ENCODE results near the gene BORCS5.

BORCS5 gene

GRCh38 chr12:12476857-12477531 lies 120.1 kb downstream of the BORCS5 start:
- no peaks in the 10 kb centered on the region for H3K9me2 ChIP-seq (ENCODE audit: low read depth, low read length)
- no peak overlapping the region for H3K4me3 ChIP-seq (ENCODE audit: low read depth, low read length, poor library complexity, severe bottlenecking)
- H3F3A ChIP-seq (ENCODE audit: insufficient read depth, low read length), result no peaks in the 10 kb centered on the region
- no peaks in the 10 kb centered on the region for H3K27me3 ChIP-seq (ENCODE audit: insufficient read depth, low read length)
- H3K79me2 ChIP-seq (ENCODE audit: insufficient read depth, low read length), result no peaks in the 10 kb centered on the region
- no peak overlapping the region for H3K9ac ChIP-seq (ENCODE audit: low read length)
- no peak overlapping the region for H2AFZ ChIP-seq (ENCODE audit: low read length)
- TF ChIP-seq EZH2 (IDR thresholded peaks at IDR 0.05; ENCODE audit: borderline replicate concordance, low read length) (no peak), CTCF (IDR thresholded peaks at IDR 0.05; ENCODE audit: low read length) (no peak)
- no peaks in the 10 kb centered on the region for H4K20me1 ChIP-seq (ENCODE audit: insufficient read depth, low read length)
- no peak overlapping the region for H3K4me2 ChIP-seq (ENCODE audit: low read length)
- H3K4me1 ChIP-seq (ENCODE audit: insufficient read depth, low read length, severe bottlenecking), result no peaks in the 10 kb centered on the region
- H3K9me3 ChIP-seq (ENCODE audit: low read length), result no peaks in the 10 kb centered on the region
- H3K27ac ChIP-seq (ENCODE audit: low read depth, low read length, poor library complexity, severe bottlenecking), result no peak overlapping the region
- H3K36me3 ChIP-seq (ENCODE audit: insufficient read depth, low read length), result peaks cover 14% of the 10 kb centered on the region

GRCh38 chr12:12477532-12477890 lies 120.6 kb downstream of the BORCS5 start:
- Histone ChIP-seq H3K4me2 (ENCODE audit: low read length) (no peak overlapping the region), H3F3A (ENCODE audit: insufficient read depth, low read length) (no peaks in the 10 kb centered on the region), H3K79me2 (ENCODE audit: insufficient read depth, low read length) (no peaks in the 10 kb centered on the region), H3K9me3 (ENCODE audit: low read length) (no peaks in the 10 kb centered on the region), H3K4me1 (ENCODE audit: insufficient read depth, low read length, severe bottlenecking) (no peaks in the 10 kb centered on the region), H3K36me3 (ENCODE audit: insufficient read depth, low read length) (peaks cover 14% of the 10 kb centered on the region), H3K9ac (ENCODE audit: low read length) (no peak overlapping the region), H3K27ac (ENCODE audit: low read depth, low read length, poor library complexity, severe bottlenecking) (no peak overlapping the region), H3K9me2 (ENCODE audit: low read depth, low read length) (no peaks in the 10 kb centered on the region), H4K20me1 (ENCODE audit: insufficient read depth, low read length) (no peaks in the 10 kb centered on the region), H3K4me3 (ENCODE audit: low read depth, low read length, poor library complexity, severe bottlenecking) (no peak overlapping the region), H3K27me3 (ENCODE audit: insufficient read depth, low read length) (no peaks in the 10 kb centered on the region), H2AFZ (ENCODE audit: low read length) (no peak overlapping the region)
- TF ChIP-seq CTCF (IDR thresholded peaks at IDR 0.05; ENCODE audit: low read length) (no peak), EZH2 (IDR thresholded peaks at IDR 0.05; ENCODE audit: borderline replicate concordance, low read length) (no peak)

GRCh38 chr12:12480074-12480473 lies 123.2 kb downstream of the BORCS5 start:
- Histone ChIP-seq H3K4me1 (ENCODE audit: insufficient read depth, low read length, severe bottlenecking) (peaks cover 3% of the 10 kb centered on the region), H4K20me1 (ENCODE audit: insufficient read depth, low read length) (no peaks in the 10 kb centered on the region), H3K4me2 (ENCODE audit: low read length) (no peak overlapping the region), H2AFZ (ENCODE audit: low read length) (no peak overlapping the region), H3K27ac (ENCODE audit: low read depth, low read length, poor library complexity, severe bottlenecking) (no peak overlapping the region), H3K36me3 (ENCODE audit: insufficient read depth, low read length) (peaks cover 14% of the 10 kb centered on the region), H3K9ac (ENCODE audit: low read length) (no peak overlapping the region), H3K9me2 (ENCODE audit: low read depth, low read length) (no peaks in the 10 kb centered on the region), H3F3A (ENCODE audit: insufficient read depth, low read length) (no peaks in the 10 kb centered on the region), H3K27me3 (ENCODE audit: insufficient read depth, low read length) (no peaks in the 10 kb centered on the region), H3K9me3 (ENCODE audit: low read length) (no peaks in the 10 kb centered on the region), H3K4me3 (ENCODE audit: low read depth, low read length, poor library complexity, severe bottlenecking) (no peak overlapping the region), H3K79me2 (ENCODE audit: insufficient read depth, low read length) (no peaks in the 10 kb centered on the region)
- TF ChIP-seq CTCF (IDR thresholded peaks at IDR 0.05; ENCODE audit: low read length) (no peak), EZH2 (IDR thresholded peaks at IDR 0.05; ENCODE audit: borderline replicate concordance, low read length) (no peak)

Measured in OCI-LY1 (cell line).